Upper lobe of left lung (tissue), 4 donors: ENCODE data around the gene F2RL3.

ENCODE experiments used
- CTCF ChIP-seq, 6 experiments: fragments of 450-650 bp in 4 of 6; fragments of 200-600 bp in 2 of 6; sonication (generic) in 2 of 6; IDR thresholded peaks; one replicate each; pipeline ENCODE4 v1.5.1; 2016 to 2019; ENCODE audit warnings: antibody characterized with exemption in 6 of 6
- POLR2A ChIP-seq, 4 donors: fragments of 450-650 bp; IDR thresholded peaks; one replicate each; pipeline ENCODE4 v1.5.1; 2016 to 2017; ENCODE audit warnings: antibody characterized with exemption in 4 of 4, mild to moderate bottlenecking in 2 of 4

- no peak for TF ChIP-seq CTCF (IDR thresholded peaks at IDR 0.05)
- no peak for TF ChIP-seq POLR2A (IDR thresholded peaks at IDR 0.05)
Observed at GRCh38 chr19:16877581-16877980, 11.2 kb upstream of the F2RL3 start.
